CD4-positive, alpha-beta T cell treated with Interleukin-1 beta for 1 hour (primary cell): ENCODE measurements around the gene FAM89B.
"Not testable (repeated sequence)": the region's sequence is repeated elsewhere in the genome, so short reads cannot be mapped to it uniquely, and the experiment has no call there.

ENCODE experiments used
- DNase-seq, 2 donors: peaks; one replicate each; pipeline ENCODE4 v3.0.0-alpha.2; 2020 to 2022

FAM89B gene

DNA sequence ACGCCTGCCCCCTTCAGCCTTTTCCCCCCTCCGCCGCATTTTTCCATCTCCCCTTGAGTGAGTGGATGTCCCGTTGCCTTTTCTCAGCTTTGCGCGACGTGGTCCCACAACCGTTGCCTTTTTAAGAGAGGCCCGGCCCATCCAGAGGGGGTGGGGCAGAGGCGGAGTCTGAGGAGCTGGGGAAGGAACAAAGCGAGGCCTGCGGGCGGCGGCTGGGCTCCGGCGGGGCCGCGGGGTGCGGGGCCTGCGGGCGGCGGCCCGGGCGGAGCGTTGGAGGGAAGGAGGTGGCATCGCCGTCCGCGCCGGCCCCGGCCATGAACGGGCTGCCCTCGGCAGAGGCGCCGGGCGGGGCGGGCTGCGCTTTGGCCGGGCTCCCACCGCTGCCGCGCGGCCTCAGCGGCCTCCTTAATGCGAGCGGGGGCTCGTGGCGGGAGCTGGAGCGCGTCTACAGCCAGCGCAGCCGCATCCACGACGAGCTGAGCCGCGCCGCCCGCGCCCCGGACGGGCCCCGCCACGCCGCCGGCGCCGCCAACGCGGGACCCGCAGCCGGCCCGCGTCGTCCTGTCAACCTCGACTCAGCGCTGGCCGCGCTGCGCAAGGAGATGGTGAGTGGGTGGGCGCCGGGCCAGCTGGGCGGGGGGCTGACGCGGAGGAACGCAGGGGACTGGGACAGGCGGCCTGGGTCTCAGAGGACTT, at the start of gene FAM89B:
FAM89B (plus strand) TSS at position 183 of the 696 bp plus-strand sequence; CDS start at position 315, 132 bp downstream.
- DNase-seq: peak; percentile 88 to 91

DNA sequence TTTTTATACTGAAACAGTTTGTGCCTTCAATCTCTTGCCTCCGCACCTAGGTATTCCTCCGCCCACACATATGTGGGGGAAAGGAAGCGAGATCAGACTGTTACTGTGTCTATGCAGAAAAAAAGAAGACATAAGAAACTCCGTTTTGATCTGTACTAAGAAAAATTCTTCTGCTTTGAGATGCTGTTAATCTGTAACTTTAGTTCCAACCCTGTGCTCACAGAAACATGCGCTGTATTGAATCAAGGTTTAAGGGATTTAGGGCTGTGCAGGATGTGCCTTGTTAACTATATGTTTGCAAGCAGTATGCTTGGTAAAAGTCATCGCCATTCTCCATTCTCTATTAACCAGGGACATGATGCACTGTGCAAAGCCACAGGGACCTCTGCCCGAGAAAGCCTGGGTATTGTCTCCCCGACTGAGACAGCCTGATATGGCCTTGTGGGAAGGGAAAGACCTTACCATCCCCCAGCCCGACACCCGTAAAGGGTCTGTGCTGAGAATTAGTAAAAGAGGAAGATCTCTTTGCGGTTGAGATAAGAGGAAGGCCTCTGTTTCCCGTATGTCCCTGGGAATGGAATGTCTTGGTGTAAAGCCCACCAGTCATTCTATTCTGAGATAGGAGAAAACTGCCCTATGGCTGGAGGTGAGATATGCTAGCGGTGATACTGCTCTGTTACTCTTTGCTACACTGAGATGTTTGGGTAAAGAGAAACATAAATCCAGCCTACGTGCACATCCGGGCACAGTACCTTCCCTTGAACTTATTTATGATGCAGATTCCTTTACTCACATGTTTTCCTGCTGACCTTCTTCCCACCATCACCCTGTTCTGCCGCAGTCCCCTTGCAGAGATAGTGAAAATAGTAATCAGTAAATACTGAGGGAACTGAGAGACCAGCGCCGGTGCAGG, 49.4 kb upstream of the FAM89B start:
- peak; percentile 39 for DNase-seq

DNA sequence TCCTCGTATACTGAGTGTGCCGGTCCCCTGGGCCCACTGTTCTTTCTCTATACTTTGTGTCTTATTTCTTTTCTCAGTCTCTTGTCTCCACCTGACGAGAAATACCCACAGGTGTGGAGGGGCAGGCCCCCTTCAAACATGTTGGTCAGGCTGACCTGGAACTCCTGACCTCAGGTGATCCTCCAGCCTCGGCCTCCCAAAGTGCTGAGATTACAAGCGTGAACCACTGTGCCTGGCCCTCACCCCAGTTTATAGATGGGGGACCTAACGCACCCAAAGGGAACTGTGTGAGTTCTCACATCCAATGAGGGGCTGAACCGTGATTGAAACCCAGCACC, 48.7 kb upstream of the FAM89B start:
- DNase-seq: not testable (repeated sequence)

DNA sequence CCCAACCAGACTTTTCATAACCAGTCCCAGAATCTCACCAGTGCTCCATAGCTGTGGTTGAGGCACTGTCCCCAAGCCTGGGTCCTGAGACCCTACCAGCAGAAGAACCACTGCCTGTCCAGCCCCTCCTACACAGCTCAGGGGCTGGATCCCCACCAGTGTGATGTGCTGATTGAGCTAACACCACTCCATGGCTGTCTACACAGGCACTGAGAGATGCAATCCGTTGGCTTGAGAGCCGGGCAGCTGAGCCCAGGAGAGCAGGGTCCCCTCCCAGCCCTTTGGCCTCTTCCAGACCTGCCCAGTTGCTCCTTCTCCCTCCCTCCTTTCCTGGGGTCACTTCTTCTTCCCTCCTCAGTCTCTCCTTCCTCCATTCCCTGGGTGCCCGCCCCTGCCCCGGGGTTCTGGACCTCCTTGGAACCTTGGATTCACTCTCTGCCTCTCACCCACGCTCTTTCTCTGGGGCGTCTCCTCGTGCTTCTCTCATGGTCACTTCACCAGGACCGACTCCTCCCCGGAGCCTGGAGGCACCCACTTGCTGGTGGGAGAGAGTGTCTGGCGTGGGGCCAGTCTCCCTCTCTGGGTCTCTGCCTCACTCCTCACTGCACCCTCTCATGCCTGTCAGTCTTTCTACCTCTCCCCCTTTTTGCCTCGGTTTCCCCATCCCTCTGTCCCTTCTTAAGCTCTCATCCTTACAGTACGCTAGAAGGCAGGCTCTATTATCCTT, 48.2 kb upstream of the FAM89B start:
- DNase-seq: no peak

DNA sequence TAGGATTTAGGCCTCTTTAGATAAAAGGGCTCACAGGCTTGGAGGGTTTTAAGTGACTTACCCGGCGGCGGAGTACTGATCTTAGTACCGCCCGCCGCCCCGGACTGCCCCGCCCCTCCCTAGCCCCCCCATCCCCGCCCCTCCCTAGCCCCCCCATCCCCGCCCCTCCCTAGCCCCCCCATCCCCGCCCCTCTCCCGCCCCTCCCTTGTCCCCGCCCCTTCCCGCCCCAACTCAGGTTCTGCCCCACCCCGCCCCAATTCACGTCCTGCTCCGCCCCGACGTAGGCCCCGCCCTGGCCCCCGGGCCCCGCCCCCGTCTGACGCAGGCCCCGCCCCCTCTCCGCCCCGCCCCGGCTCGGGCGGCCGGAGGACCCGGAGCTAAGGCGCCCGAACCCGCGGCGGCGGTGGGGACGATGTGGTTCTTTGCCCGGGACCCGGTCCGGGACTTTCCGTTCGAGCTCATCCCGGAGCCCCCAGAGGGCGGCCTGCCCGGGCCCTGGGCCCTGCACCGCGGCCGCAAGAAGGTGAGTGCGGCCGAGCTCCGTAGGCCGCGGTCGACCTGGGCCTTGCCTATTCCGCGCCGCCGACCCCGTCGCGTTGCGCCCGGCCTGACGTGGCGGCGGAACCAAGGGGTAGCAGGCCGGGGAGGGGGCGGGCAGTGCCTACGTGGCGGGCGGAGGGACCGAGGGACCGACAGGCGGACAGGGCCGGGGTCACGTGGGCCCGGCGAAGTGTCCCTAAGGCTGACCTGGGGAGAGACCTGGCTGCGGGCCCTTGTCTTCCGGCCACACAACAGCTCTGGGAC, 47.4 kb upstream of the FAM89B start, which contains the start of gene SCYL1:
SCYL1 (plus strand) TSS at position 343 of the 805 bp plus-strand sequence; CDS start at position 414, 71 bp downstream.
- peak; percentile 79 to 86 for DNase-seq

DNA sequence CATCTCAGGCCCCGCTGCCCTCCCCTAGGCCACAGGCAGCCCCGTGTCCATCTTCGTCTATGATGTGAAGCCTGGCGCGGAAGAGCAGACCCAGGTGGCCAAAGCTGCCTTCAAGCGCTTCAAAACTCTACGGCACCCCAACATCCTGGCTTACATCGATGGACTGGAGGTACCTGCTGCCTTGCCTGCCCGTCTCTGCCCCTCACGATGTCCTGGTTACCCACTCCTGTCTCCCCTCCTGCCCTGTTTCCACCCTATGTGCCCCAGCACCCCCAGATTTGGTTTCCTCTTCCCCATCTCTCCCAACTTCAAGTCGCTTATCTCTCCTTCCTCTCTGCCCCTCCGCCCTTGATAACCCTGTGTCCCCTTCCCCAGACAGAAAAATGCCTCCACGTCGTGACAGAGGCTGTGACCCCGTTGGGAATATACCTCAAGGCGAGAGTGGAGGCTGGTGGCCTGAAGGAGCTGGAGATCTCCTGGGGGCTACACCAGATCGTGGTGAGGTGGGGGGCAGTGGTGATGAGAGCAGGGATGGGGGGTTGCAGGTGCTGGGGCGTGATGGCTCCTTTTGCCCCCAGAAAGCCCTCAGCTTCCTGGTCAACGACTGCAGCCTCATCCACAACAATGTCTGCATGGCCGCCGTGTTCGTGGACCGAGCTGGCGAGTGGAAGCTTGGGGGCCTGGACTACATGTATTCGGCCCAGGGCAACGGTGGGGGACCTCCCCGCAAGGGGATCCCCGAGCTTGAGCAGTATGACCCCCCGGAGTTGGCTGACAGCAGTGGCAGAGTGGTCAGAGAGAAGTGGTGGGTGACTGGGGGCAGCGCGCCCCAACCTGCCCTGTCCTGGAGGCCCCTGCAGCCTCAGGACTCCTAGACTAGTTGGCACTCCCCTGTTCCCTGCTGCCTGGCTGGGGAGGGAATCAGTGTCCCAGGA, 46.5 kb upstream of the FAM89B start:
- no peak for DNase-seq

DNA sequence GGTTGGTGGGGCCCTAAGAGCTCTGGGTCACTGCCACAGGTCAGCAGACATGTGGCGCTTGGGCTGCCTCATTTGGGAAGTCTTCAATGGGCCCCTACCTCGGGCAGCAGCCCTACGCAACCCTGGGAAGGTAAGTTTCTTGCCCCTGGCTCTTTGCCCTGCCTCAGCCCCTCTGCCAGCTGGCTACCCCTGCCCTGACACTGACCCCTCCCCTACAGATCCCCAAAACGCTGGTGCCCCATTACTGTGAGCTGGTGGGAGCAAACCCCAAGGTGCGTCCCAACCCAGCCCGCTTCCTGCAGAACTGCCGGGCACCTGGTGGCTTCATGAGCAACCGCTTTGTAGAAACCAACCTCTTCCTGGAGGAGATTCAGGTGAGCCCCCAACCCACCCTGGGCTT, 45.6 kb upstream of the FAM89B start:
- DNase-seq: no peak

DNA sequence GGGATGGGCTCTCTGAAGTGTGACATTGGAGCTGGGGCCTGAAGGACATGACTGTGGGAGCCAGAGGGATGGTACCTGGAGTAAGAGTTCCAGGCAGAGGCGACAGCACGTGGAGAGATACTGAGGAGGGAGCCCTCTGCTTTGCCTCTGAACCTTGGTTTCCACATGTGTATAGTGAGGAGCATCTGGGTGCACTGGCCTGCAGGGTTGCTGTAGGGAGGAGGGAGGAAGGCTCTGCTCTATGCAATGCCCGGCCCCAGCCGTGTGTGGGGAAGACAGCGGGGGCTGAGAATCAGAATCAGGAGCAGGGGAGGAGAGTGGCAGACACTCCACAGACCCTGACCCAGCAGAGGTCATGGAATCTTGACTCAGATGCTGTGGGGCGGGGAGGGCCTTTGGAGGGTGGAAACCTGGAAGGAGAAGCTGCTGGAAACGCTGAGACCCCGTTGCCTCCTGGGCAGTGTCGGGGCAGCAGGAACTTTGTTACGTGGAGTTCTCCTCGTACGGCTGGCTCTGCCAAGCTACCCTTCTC, 43.5 kb upstream of the FAM89B start:
- no peak for DNase-seq

DNA sequence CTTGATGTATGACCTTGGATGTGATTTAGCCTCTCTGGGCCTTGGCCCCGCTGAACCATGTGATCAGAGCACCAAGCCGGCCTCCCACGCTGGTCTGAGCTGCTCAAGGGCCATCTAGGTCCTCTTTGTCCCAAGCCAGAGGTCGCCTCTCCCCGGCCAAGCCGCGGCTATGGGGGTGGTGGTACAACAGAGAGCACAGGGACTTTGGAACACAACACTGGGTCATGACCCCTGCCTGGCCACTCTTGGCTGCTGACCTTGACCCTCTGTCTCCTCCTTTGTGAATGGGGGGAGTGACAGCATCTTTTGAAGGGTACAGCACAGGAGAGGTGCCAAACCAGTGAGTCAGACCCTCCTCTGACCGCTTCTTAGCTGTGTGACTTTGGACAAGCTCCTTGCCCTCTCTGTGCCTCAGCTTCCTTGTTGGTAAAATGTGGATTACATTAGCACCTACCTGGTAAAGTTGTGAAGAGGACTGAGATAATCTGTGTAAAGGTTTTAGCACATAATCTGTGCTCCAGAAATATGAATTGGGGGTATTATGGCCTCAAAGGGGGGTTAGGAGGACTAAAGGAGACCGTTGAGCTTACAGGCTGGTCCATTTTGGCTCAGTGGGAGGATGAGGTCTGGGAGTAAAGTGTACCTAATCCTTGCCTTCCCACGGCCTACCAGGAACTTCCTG, 42.7 kb upstream of the FAM89B start:
- DNase-seq: no peak

DNA sequence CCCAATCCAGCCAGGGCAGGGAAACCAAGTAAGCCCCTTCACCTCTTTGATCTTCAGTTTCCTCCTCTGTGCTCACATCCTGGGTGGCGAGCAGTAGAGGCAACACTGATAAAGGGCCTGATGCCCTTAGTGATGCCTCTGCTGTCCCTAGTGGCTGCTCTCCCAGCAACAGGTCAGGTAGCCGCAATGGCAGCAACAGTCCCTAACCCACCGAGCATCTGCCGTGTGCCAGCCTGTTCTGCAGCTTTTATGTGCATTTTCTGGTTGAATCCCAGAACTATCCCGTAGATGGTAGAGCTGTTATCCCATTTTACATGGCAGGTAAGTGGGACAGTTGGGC, 42.2 kb upstream of the FAM89B start:
- DNase-seq: peak; percentile 29 to 37

DNA sequence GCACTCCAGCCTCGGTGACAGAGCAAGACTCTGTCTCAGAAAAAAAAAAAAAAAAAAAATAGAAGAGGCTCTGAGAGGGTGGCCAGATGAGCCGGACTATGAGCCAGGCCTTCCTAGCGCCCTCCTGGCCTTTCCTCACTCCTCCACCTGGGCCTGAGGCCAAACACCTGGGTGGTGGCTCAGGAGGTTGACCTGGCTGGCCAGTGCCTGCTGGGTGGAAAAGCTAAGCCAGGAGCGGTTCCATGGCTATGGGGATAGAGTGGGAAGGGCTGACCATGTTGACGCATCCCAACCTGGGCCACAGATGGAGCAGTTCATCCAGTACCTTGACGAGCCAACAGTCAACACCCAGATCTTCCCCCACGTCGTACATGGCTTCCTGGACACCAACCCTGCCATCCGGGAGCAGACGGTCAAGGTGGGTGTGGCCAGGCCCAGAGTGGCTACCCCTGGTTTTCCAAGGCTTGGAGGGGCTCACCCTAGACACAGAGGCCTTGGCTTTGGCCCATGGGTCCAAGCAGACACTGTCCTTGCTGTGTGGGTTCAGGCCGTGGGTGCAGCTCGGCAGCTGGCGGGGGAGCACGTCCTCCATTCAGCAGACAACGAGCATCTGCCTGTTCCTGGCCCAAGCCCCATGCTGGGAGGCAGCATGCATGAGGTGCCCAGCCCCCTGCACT, 39.8 kb upstream of the FAM89B start:
- DNase-seq: no peak

DNA sequence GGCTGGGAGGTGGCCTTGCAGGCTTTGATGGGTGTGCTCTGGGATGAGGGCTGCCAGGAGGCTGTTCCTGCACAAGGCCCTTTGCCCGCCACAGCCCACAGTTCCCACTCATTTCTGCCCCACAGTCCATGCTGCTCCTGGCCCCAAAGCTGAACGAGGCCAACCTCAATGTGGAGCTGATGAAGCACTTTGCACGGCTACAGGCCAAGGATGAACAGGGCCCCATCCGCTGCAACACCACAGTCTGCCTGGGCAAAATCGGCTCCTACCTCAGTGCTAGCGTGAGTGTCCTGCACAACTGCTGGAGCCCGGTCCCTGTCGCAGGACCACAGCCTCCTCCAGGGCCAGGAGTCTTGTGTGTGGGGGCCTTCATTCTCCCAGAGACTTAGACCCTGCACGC, 37.2 kb upstream of the FAM89B start:
- DNase-seq: no peak

DNA sequence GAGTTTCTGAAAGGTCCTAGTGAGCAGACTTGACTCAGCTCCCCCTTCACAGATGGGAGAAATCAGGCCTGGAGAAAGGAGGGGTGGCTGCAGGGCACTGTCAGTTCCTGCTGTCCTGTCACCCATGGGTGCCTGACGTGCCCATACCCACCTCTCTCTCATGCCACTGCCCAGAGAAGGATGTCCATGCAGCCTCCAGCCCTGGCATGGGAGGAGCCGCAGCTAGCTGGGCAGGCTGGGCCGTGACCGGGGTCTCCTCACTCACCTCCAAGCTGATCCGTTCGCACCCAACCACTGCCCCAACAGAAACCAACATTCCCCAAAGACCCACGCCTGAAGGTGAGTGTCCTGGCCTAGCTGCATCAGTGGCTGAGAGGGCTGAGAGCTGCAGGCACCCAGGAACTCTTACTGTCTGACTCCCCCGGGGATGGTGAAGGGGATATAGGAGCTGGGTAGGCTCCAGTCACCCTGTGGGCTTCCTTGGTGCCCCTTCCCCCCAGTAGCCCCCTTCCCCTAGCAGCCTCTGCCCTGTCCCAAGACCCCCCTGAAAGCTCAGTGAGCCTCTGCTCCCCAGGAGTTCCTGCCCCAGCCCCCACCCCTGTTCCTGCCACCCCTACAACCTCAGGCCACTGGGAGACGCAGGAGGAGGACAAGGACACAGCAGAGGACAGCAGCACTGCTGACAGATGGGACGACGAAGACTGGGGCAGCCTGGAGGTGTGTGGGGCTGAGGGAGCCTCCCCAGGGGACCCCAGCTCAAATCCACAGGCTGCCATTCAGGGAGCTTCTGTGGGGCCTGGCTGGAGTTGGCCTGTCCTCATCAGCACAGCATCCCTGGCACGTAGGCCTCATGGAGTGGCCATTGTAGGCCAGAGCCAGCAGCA, 35.7 kb upstream of the FAM89B start:
- no peak for DNase-seq

DNA sequence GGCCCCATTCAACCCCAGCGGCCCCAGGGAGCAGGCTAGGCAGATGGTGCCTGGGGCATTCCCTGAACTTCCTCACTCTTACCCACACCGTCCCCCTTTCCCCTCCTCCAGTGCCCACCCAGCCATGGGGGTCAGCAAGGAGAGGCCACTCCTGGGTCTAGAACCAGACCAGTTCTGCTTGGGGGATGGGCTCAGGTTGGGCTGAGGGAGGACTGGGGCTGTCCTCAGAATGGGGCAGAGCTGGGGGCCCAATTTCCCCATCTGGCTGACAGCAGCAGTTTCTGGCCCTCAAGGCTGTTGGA, 35.1 kb upstream of the FAM89B start:
- DNase-seq: no peak

DNA sequence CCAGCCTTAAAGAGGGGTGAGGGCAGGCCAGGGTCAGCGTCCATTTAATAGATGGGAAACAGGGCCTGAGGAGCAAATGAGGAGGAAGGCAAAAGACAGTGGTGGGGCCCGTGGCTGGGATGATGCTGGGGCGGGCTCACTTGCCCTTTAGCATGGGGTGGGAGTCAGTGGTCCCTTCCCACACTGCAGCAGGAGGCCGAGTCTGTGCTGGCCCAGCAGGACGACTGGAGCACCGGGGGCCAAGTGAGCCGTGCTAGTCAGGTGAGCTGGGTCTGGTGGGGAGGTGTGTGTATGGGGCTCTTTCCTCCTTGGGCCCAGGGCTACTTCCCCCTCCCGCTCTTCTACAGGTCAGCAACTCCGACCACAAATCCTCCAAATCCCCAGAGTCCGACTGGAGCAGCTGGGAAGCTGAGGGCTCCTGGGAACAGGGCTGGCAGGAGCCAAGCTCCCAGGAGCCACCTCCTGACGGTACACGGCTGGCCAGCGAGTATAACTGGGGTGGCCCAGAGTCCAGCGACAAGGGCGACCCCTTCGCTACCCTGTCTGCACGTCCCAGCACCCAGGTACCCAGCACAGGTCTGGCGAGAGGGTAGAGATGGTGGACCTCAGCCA, 34.6 kb upstream of the FAM89B start:
- DNase-seq: no peak

DNA sequence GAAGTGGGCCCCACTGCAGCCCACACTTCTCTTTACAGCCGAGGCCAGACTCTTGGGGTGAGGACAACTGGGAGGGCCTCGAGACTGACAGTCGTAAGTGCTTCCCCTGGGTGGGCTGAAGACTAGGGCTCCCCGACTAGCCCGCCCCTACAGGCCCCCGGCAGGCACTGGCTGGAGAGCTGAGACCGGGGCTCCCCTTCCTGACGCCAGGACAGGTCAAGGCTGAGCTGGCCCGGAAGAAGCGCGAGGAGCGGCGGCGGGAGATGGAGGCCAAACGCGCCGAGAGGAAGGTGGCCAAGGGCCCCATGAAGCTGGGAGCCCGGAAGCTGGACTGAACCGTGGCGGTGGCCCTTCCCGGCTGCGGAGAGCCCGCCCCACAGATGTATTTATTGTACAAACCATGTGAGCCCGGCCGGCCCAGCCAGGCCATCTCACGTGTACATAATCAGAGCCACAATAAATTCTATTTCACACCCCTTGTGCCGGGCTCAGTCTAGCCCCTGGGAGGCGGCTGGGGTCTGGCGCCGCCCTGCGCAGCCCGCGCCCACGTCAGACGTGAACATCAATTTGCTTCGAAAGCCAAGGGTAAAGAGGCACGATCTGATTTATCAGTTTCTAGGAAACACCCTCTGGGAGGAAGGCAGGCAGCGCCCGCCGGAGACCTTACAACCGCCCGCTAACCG, 34.0 kb upstream of the FAM89B start:
- no peak for DNase-seq

DNA sequence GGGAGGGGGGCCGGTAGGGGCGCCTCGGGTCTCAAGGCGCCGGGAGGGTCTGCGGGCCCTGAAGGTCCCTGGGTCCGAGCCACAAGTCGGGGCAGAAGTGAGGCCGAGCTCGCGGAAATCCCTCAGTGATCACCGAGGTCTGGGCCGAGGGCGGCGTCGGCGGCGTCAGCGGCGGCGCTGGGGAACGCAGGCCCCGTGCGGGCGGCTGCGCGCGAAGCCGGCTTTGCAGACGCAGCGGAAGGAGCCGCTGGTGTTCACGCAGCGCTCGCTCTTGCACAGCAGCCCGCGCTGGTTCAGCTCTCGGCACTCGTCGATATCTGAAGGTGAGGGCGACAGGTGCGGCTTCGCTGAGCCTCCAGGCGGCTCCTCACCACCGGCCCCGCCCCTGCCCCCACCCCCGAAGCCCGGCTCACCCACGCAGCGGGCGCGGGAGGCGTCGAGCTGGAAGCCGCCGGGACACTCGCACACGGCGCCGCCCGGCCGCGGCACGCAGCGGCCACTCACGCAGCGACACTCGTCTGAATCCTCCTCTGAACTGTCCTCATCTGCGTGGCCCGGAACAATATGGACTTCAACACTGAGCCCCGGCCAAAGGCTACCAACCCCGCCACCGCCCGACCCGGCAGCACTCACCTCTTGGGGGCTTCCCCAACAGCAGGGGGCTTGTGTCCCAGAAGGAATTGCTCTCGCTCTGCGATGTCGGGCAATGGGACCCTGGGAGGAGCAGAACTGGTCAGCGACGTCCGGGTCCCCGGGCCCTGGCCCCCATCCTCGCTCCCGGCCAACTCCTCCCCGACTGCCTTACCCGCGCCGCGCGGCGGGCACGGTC, 33.2 kb upstream of the FAM89B start:
- DNase-seq: no peak
